ENCODE measurements around the gene PRKACG. TPM values are rescaled to one million over a fixed set of nuclear protein-coding genes. Genes with fewer than 3 reads are reported as not detected.

The PRKACG gene
- polyA plus RNA-seq, 1 donor from 2014 or later: not detected

- H2AFZ ChIP-seq (ENCODE audit: low read depth, low read length): no peak overlapping the region
- TF ChIP-seq EP300 (conservative IDR thresholded peaks at IDR 0.05; ENCODE audit: poor library complexity, severe bottlenecking) (no peak), SMC3 (conservative IDR thresholded peaks at IDR 0.05; ENCODE audit: poor library complexity) (no peak), POLR2AphosphoS5 (IDR thresholded peaks at IDR 0.05) (no peak), EZH2 (IDR thresholded peaks at IDR 0.05; ENCODE audit: borderline replicate concordance, insufficient read depth, low read length, poor library complexity, severe bottlenecking) (no peak), MXI1 (conservative IDR thresholded peaks at IDR 0.05; ENCODE audit: poor library complexity, severe bottlenecking) (no peak), REST (IDR thresholded peaks at IDR 0.05; ENCODE audit: borderline replicate concordance) (no peak), TAF1 (IDR thresholded peaks at IDR 0.05; ENCODE audit: low read depth) (no peak), RAD21 (conservative IDR thresholded peaks at IDR 0.05) (no peak), CTCF (IDR thresholded peaks at IDR 0.05; ENCODE audit: poor library complexity, severe bottlenecking) (no peak)
Measured at GRCh38 chr9:69016191-69017096, 2.5 kb upstream of the PRKACG start.

GRCh38 chr9:69013382-69013727 lies 558 bp downstream of the PRKACG start:
- H3K9me3 ChIP-seq (ENCODE audit: low read length): peaks cover 5% of the 10 kb centered on the region
- no peak overlapping the region for H3K4me3 ChIP-seq (ENCODE audit: low read length)
- H4K20me1 ChIP-seq (ENCODE audit: insufficient read depth): no peaks in the 10 kb centered on the region
- no peak overlapping the region for H3K4me2 ChIP-seq (ENCODE audit: low read length)
- H2AFZ ChIP-seq (ENCODE audit: low read depth, low read length): no peak overlapping the region
- H3K27ac ChIP-seq (ENCODE audit: low read length): no peak overlapping the region
- no peaks in the 10 kb centered on the region for H3K79me2 ChIP-seq (replicated peaks; ENCODE audit: insufficient read depth, low read length)
- no peak overlapping the region for H3K9ac ChIP-seq (ENCODE audit: low read length)
- H3F3A ChIP-seq (ENCODE audit: insufficient read depth, low read length, poor library complexity, severe bottlenecking): no peaks in the 10 kb centered on the region
- H3K27me3 ChIP-seq (ENCODE audit: insufficient read depth, low read depth, low read length): no peaks in the 10 kb centered on the region
- no peaks in the 10 kb centered on the region for H3K9me2 ChIP-seq (ENCODE audit: insufficient read depth, low read length)
- no peak for TF ChIP-seq POLR2AphosphoS5 (IDR thresholded peaks at IDR 0.05)
- no peaks in the 10 kb centered on the region for H3K36me3 ChIP-seq (ENCODE audit: insufficient read depth, low read length)

More at GRCh38 chr9:69016191-69017096, 2.5 kb upstream of the PRKACG start:
- no peaks in the 10 kb centered on the region for H3K27me3 ChIP-seq (ENCODE audit: insufficient read depth, low read depth, low read length)
- no peaks in the 10 kb centered on the region for H3F3A ChIP-seq (ENCODE audit: insufficient read depth, low read length, poor library complexity, severe bottlenecking)
- H3K36me3 ChIP-seq (ENCODE audit: insufficient read depth, low read length): no peaks in the 10 kb centered on the region
- no peak overlapping the region for H3K9ac ChIP-seq (ENCODE audit: low read length)
- H3K4me3 ChIP-seq (ENCODE audit: low read length): no peak overlapping the region
- no peak overlapping the region for H3K27ac ChIP-seq (ENCODE audit: low read length)
- no peaks in the 10 kb centered on the region for H3K9me2 ChIP-seq (ENCODE audit: insufficient read depth, low read length)
- no peak overlapping the region for H3K4me2 ChIP-seq (ENCODE audit: low read length)
- no peaks in the 10 kb centered on the region for H4K20me1 ChIP-seq (ENCODE audit: insufficient read depth)
- H3K79me2 ChIP-seq (replicated peaks; ENCODE audit: insufficient read depth, low read length): no peaks in the 10 kb centered on the region
- H3K9me3 ChIP-seq (ENCODE audit: low read length): peaks cover 5% of the 10 kb centered on the region

Measured in neural cell (in vitro differentiated cells).